CD14-positive monocyte (primary cell): Measurements from ENCODE around the gene DOCK8. TPM values are rescaled to one million over a fixed set of nuclear protein-coding genes. Genes with fewer than 3 reads are reported as not detected.

Experiments
- DNase-seq, 3 donors: peaks; one replicate each; pipeline ENCODE4 v3.0.0-alpha.2; 2011 to 2022
- H2AFZ ChIP-seq: 2 replicates; pipeline ENCODE4 v1.6.0; 2012; ENCODE audit warnings: mild to moderate bottlenecking, low read depth, low read length, inconsistent platforms; ENCODE audit not compliant: insufficient read depth, poor library complexity, severe bottlenecking
- H3K27ac ChIP-seq, 2 donors: 1 replicate in 1 of 2; 2 replicates in 1 of 2; pipeline ENCODE4 v1.5.1; 2012 to 2013; ENCODE audit warnings: low read length in 2 of 2, control low read depth in 1 of 2, inconsistent platforms in 1 of 2, low read depth in 1 of 2, mild to moderate bottlenecking in 1 of 2
- H3K27me3 ChIP-seq, 2 donors: one replicate each; pipeline versions ENCODE4 v1.6.0 to v1.6.1; 2011 to 2013; ENCODE audit warnings: low read length in 2 of 2; ENCODE audit not compliant: control insufficient read depth in 2 of 2, insufficient read depth in 2 of 2
- H3K36me3 ChIP-seq, 2 donors: replicated peaks in 1 of 2; 1 replicate in 1 of 2; 2 replicates in 1 of 2; pipeline versions ENCODE4 v1.5.1 to v1.6.1; 2012 to 2013; ENCODE audit warnings: low read length in 2 of 2, control low read depth in 1 of 2, inconsistent platforms in 1 of 2, mild to moderate bottlenecking in 1 of 2; ENCODE audit not compliant: insufficient read depth in 2 of 2, control insufficient read depth in 1 of 2
- H3K4me1 ChIP-seq, 2 donors: 1 replicate in 1 of 2; 2 replicates in 1 of 2; pipeline versions ENCODE4 v1.5.1 to v1.6.1; 2012 to 2013; ENCODE audit warnings: low read length in 2 of 2, control low read depth in 1 of 2, inconsistent platforms in 1 of 2, mild to moderate bottlenecking in 1 of 2, moderate library complexity in 1 of 2; ENCODE audit not compliant: insufficient read depth in 2 of 2, control insufficient read depth in 1 of 2
- H3K4me2 ChIP-seq: replicated peaks from 2 replicates; pipeline ENCODE3; 2012; ENCODE audit warnings: low read length, moderate library complexity, mild to moderate bottlenecking; ENCODE audit not compliant: poor library complexity, severe bottlenecking; ENCODE audit errors: extremely low read depth
- H3K4me3 ChIP-seq, 3 experiments: fragments of 200-600 bp in 1 of 3; sonication (generic) in 1 of 3; replicated peaks in 1 of 3; 1 replicate in 2 of 3; 2 replicates in 1 of 3; pipeline ENCODE4 v1.5.1; 2011 to 2013; ENCODE audit warnings: low read length in 3 of 3, mild to moderate bottlenecking in 3 of 3, control low read depth in 2 of 3, low read depth in 2 of 3, inconsistent platforms in 1 of 3, moderate library complexity in 1 of 3
- H3K79me2 ChIP-seq: 2 replicates; pipeline ENCODE4 v1.6.0; 2012; ENCODE audit warnings: mild to moderate bottlenecking, control low read depth, inconsistent platforms, low read length, moderate library complexity; ENCODE audit not compliant: insufficient read depth
- H3K9ac ChIP-seq: 2 replicates; pipeline ENCODE4 v1.6.0; 2017; ENCODE audit warnings: low read length, mild to moderate bottlenecking; ENCODE audit not compliant: insufficient read depth, poor library complexity, severe bottlenecking
- H3K9me3 ChIP-seq, 2 donors: replicated peaks in 1 of 2; 1 replicate in 1 of 2; 2 replicates in 1 of 2; pipeline versions ENCODE4 v1.5.1 to v1.6.1; 2012 to 2013; ENCODE audit warnings: low read length in 2 of 2, control low read depth in 1 of 2; ENCODE audit not compliant: control insufficient read depth in 1 of 2, insufficient read depth in 1 of 2
- H4K20me1 ChIP-seq: 2 replicates; pipeline ENCODE4 v1.6.0; 2012; ENCODE audit warnings: mild to moderate bottlenecking, low read length, control low read depth, moderate library complexity; ENCODE audit not compliant: insufficient read depth
- H3K27ac Mint-ChIP-seq, 7 donors: one replicate each; pipeline ENCODE4 v1.8.0; 2020; ENCODE audit warnings: mild to moderate bottlenecking in 7 of 7, mixed read lengths in 7 of 7, moderate library complexity in 6 of 7, inconsistent platforms in 2 of 7
- H3K27me3 Mint-ChIP-seq, 3 donors: one replicate each; pipeline ENCODE4 v1.8.0; 2021 to 2022; ENCODE audit warnings: low read depth in 3 of 3, mild to moderate bottlenecking in 3 of 3, mixed read lengths in 3 of 3, moderate library complexity in 3 of 3, inconsistent platforms in 1 of 3
- H3K36me3 Mint-ChIP-seq, 2 donors: one replicate each; pipeline ENCODE4 v1.8.0; 2020; ENCODE audit warnings: mixed read lengths in 2 of 2, inconsistent platforms in 1 of 2, mild to moderate bottlenecking in 1 of 2
- H3K4me1 Mint-ChIP-seq: one replicate; pipeline ENCODE4 v1.8.0; 2020; ENCODE audit warnings: mild to moderate bottlenecking, mixed read lengths
- H3K4me3 Mint-ChIP-seq, 2 donors: one replicate each; pipeline ENCODE4 v1.8.0; 2020; ENCODE audit warnings: mild to moderate bottlenecking in 2 of 2, mixed read lengths in 2 of 2, moderate library complexity in 1 of 2
- H3K9me3 Mint-ChIP-seq, 7 donors: one replicate each; pipeline ENCODE4 v1.8.0; 2020 to 2022; ENCODE audit warnings: mixed read lengths in 7 of 7, mild to moderate bottlenecking in 6 of 7, moderate library complexity in 6 of 7, inconsistent platforms in 2 of 7
- CTCF ChIP-seq: fragments of 200-600 bp; IDR thresholded peaks from one replicate; pipeline ENCODE4 v1.8.0; 2022; ENCODE audit warnings: antibody characterized with exemption, mild to moderate bottlenecking
- WGBS: methylation state at CpG from one replicate; pipeline ENCODE4 v1.1.5; 2013; ENCODE audit warnings: missing lambda C conversion rate; ENCODE audit not compliant: insufficient coverage; 5-methylcytosine and 5-hydroxymethylcytosine counted together
- intact Hi-C, 2 donors: fragments of 100-400 bp; cut with micrococcal nuclease; formaldehyde crosslinking; loops; one replicate each; pipeline versions ENCODE4 v1.15.0 to v1.15.1; 2023
- polyA plus RNA-seq, 3 donors: library from polyadenylated mRNA; depleted of rRNA in 1 of 3; unstranded in 2 of 3; stranded (reverse) in 1 of 3; fragments of 300-500 nt in 2 of 3; fragments of >200 nt in 1 of 3; fragmentation: Illumina TruSeq in 2 of 3; gene quantifications; 1 replicate in 2 of 3; 2 replicates in 1 of 3; pipeline ENCODE4 v1.2.3, GENCODE V29; 2012 to 2021

DOCK8 gene
- polyA plus RNA-seq, 3 donors, result 46.8 to 100 (median 95.4) TPM

GRCh38 chr9:421896-422295, 207.2 kb downstream of the DOCK8 start:
- intact Hi-C loops, result loop anchor here in 1 of 2 donors (10.0 kb wide), 1 partner anchor 57 kb away; no protein-coding TSS in a partner anchor
- Histone ChIP-seq H3K4me3 (no peak overlapping the region), H3K4me1 (no peaks in the 10 kb centered on the region), H3K9me3 (no peaks in the 10 kb centered on the region), H3K79me2 (no peaks in the 10 kb centered on the region), H3K27me3 (no peaks in the 10 kb centered on the region), H2AFZ (no peak overlapping the region), H3K27ac (no peak overlapping the region), H3K4me2 (no peak overlapping the region), H4K20me1 (peaks cover 88% of the 10 kb centered on the region), H3K9ac (no peak overlapping the region), H3K36me3 (peaks cover 93 to 100% of the 10 kb centered on the region in 2 donors)
- DNase-seq, result no peak
- Mint-ChIP-seq H3K27me3 (no peaks in the 10 kb centered on the region), H3K9me3 (peaks cover 0 to 1% (median 0%) of the 10 kb centered on the region in 7 donors), H3K4me1 (no peaks in the 10 kb centered on the region), H3K27ac (peak overlapping the region in 1 of 7 donors; percentile 42), H3K36me3 (peaks cover 82 to 90% of the 10 kb centered on the region in 2 donors), H3K4me3 (no peak overlapping the region)
- no CpG with 5 or more reads among the region's 6 CpGs for WGBS
- TF ChIP-seq CTCF, result no peak

- Mint-ChIP-seq H3K27ac (peak overlapping the region in 2 of 7 donors; percentile 26 to 36), H3K36me3 (peaks cover 86 to 94% of the 10 kb centered on the region in 2 donors), H3K9me3 (no peaks in the 10 kb centered on the region), H3K4me1 (no peaks in the 10 kb centered on the region), H3K27me3 (no peaks in the 10 kb centered on the region), H3K4me3 (no peak overlapping the region)
- no peaks in the 10 kb centered on the region for H3K27me3 ChIP-seq
- H3K4me1 ChIP-seq, result no peaks in the 10 kb centered on the region
- no peak overlapping the region for H3K9ac ChIP-seq
- H3K4me3 ChIP-seq, result no peak overlapping the region
- H3K9me3 ChIP-seq, result no peaks in the 10 kb centered on the region
- no peaks in the 10 kb centered on the region for H3K79me2 ChIP-seq
- no peak overlapping the region for H2AFZ ChIP-seq
- H4K20me1 ChIP-seq, result peaks cover 79% of the 10 kb centered on the region
- H3K27ac ChIP-seq, result no peak overlapping the region
- TF ChIP-seq CTCF, result no peak
- H3K4me2 ChIP-seq, result no peak overlapping the region
- DNase-seq, result no peak
- 100% methylated on average over 3 of the region's 6 CpGs for WGBS
- H3K36me3 ChIP-seq, result peaks cover 93 to 100% of the 10 kb centered on the region in 2 donors
- intact Hi-C loops, result loop anchor here in 1 of 2 donors (10.0 kb wide), 1 partner anchor 61 kb away; no protein-coding TSS in a partner anchor
Observed at GRCh38 chr9:426264-426663, 211.6 kb downstream of the DOCK8 start.
